CD4-positive, alpha-beta T cell treated with Interleukin-12 subunit alpha and Interleukin-12 subunit beta, for 1 hour (primary cell): ENCODE results near the gene GNPDA2.

Source experiments
- DNase-seq: peaks from one replicate; pipeline ENCODE4 v3.0.0-alpha.2; 2020

Gene GNPDA2

GRCh38 chr4:44678094-44679041 lies 48.0 kb downstream of the GNPDA2 start, which contains the start of gene GUF1:
GUF1 (plus strand) TSS chr4:44678420; CDS start chr4:44678623, 203 bp downstream.
- DNase-seq, result peak; percentile 90

GRCh38 chr4:44675366-44675765 lies 51.0 kb downstream of the GNPDA2 start:
- DNase-seq, result no peak

- DNase-seq, result no peak
These were observed 51.9 kb downstream of the GNPDA2 start for GRCh38 chr4:44674471-44674870.

GRCh38 chr4:44671636-44672035 lies 54.7 kb downstream of the GNPDA2 start:
- DNase-seq, result no peak

GRCh38 chr4:44670506-44671199 lies 55.7 kb downstream of the GNPDA2 start:
- DNase-seq, result no peak

- no peak for DNase-seq
These were observed 57.8 kb downstream of the GNPDA2 start for GRCh38 chr4:44668526-44668925.

GRCh38 chr4:44663539-44664263 lies 62.7 kb downstream of the GNPDA2 start:
- no peak for DNase-seq

GRCh38 chr4:44662623-44663005 lies 63.7 kb downstream of the GNPDA2 start:
- no peak for DNase-seq

GRCh38 chr4:44661940-44662622 lies 64.3 kb downstream of the GNPDA2 start:
- DNase-seq, result no peak

GRCh38 chr4:44660396-44660795 lies 66.0 kb downstream of the GNPDA2 start:
- DNase-seq, result no peak

- no peak for DNase-seq
These were observed 74.4 kb downstream of the GNPDA2 start for GRCh38 chr4:44652002-44652401.
